HepG2 (cell line): ENCODE data around the gene SH3TC2. TPM values are rescaled to one million over a fixed set of nuclear protein-coding genes. Genes with fewer than 3 reads are reported as not detected.

Experiments
- ATAC-seq: fragments of 200-7000 bp; cut with Tn5 transposase; 3 replicates; pipeline ENCODE4 v1.9.1; 2020; ENCODE audit warnings: mild to moderate bottlenecking, moderate library complexity
- BruUV-seq: library from RNA; stranded (reverse); fragments of 400-500 nt; replicated peaks from 2 replicates; lab custom pipeline; 2021; lab: Mats Ljungman, UMichigan
- CTCF ChIA-PET: fragments of 300-600 bp; formaldehyde crosslinking; extraction: SDS; loops from one replicate; lab custom pipeline; 2021; ENCODE audit warnings: low total read pairs, inconsistent platforms, low intra/inter-chr PET ratio; lab: Yijun Ruan, JAX
- POLR2A ChIA-PET: fragments of 350-600 bp; sonication (Branson Sonifier 250); formaldehyde crosslinking; loops from one replicate; lab custom pipeline; 2020; ENCODE audit warnings: antibody characterized with exemption, inconsistent platforms; lab: Yijun Ruan, JAX
- DNase-seq: peaks from one replicate; pipeline ENCODE4 v3.0.0-alpha.2; 2015; ENCODE audit warnings: low spot score
- FAIRE-seq: peaks from 3 replicates; lab custom pipeline; 2011; peaks lifted over from hg19 to GRCh38; lab: Jason Lieb, UNC
- H2AFZ ChIP-seq: one replicate; pipeline ENCODE4 v1.6.1; 2011; ENCODE audit warnings: low read length, inconsistent platforms
- H3K27ac ChIP-seq: fragments of 300-600 bp; 3 replicates; pipeline ENCODE4 v1.8.0; 2011; ENCODE audit warnings: mixed run types, mild to moderate bottlenecking, mixed read lengths, low read length, inconsistent platforms; ENCODE audit not compliant: insufficient read depth; ENCODE audit errors: extremely low read length
- H3K27me3 ChIP-seq, 2 experiments: fragments of 200-600 bp in 1 of 2; 2 replicates in 1 of 2; 3 replicates in 1 of 2; pipeline versions ENCODE4 v1.6.0 to v1.8.0; 2011; ENCODE audit warnings: low read length in 2 of 2, mild to moderate bottlenecking in 2 of 2, moderate library complexity in 2 of 2, inconsistent platforms in 1 of 2; ENCODE audit not compliant: insufficient read depth in 2 of 2, control insufficient read depth in 1 of 2
- H3K36me3 ChIP-seq, 2 experiments: fragments of 200-600 bp in 1 of 2; replicated peaks in 1 of 2; 2 replicates in 1 of 2; 3 replicates in 1 of 2; pipeline versions ENCODE4 v1.5.1 to v1.8.0; 2011; ENCODE audit warnings: low read length in 2 of 2, inconsistent platforms in 1 of 2; ENCODE audit not compliant: insufficient read depth in 2 of 2, control insufficient read depth in 1 of 2
- H3K4me1 ChIP-seq: 2 replicates; pipeline ENCODE4 v1.5.1; 2012; ENCODE audit warnings: low read length, inconsistent platforms; ENCODE audit not compliant: insufficient read depth
- H3K4me2 ChIP-seq: 2 replicates; pipeline ENCODE4 v1.6.0; 2011; ENCODE audit warnings: low read depth, low read length, inconsistent platforms
- H3K4me3 ChIP-seq, 3 experiments: fragments of 200-600 bp in 1 of 3; sonication (generic), shearing (Covaris generic) in 1 of 3; replicated peaks in 1 of 3; 2 replicates each; pipeline ENCODE4 v1.5.1; 2011 to 2016; ENCODE audit warnings: low read length in 3 of 3, inconsistent platforms in 2 of 3, low read depth in 2 of 3, mild to moderate bottlenecking in 2 of 3, control low read depth in 1 of 3, mixed read lengths in 1 of 3; ENCODE audit not compliant: insufficient read depth in 1 of 3
- H3K79me2 ChIP-seq: one replicate; pipeline ENCODE4 v1.6.1; 2011; ENCODE audit warnings: low read length, inconsistent platforms; ENCODE audit not compliant: insufficient read depth
- H3K9ac ChIP-seq: 2 replicates; pipeline ENCODE4 v1.6.0; 2011; ENCODE audit warnings: mild to moderate bottlenecking, low read depth, low read length, inconsistent platforms; ENCODE audit not compliant: insufficient read depth
- H3K9me3 ChIP-seq: 2 replicates; pipeline ENCODE4 v1.5.1; 2012; ENCODE audit warnings: mild to moderate bottlenecking, low read length
- H4K20me1 ChIP-seq: 2 replicates; pipeline ENCODE4 v1.6.0; 2011; ENCODE audit warnings: inconsistent platforms, mild to moderate bottlenecking, low read length, moderate library complexity; ENCODE audit not compliant: insufficient read depth
- CBX1 ChIP-seq: IDR thresholded peaks from one replicate; pipeline ENCODE4 v1.6.1; 2016; ENCODE audit warnings: antibody characterized with exemption, low read depth
- DNMT3B ChIP-seq: conservative IDR thresholded peaks from 2 replicates; pipeline ENCODE4 v1.6.1; 2016; ENCODE audit warnings: missing biosample characterization, control low read depth
- GPBP1L1 ChIP-seq: sonication (generic); formaldehyde crosslinking; IDR thresholded peaks from 2 replicates; pipeline ENCODE4 v1.5.0; 2020; ENCODE audit warnings: mild to moderate bottlenecking, missing genetic modification reagents
- JDP2 ChIP-seq: sonication (generic); formaldehyde crosslinking; IDR thresholded peaks from 2 replicates; pipeline ENCODE4 v1.8.1; 2022; ENCODE audit warnings: missing genetic modification reagents, borderline replicate concordance
- KDM6A ChIP-seq: IDR thresholded peaks from 2 replicates; pipeline ENCODE4 v1.6.1; 2016; ENCODE audit warnings: low read depth
- KLF12 ChIP-seq: sonication (generic); formaldehyde crosslinking; IDR thresholded peaks from 2 replicates; pipeline ENCODE4 v1.4.0; 2020; ENCODE audit warnings: missing genetic modification reagents, borderline replicate concordance
- MEIS1 ChIP-seq: sonication (generic); formaldehyde crosslinking; IDR thresholded peaks from 2 replicates; pipeline ENCODE4 v1.9.0; 2021; ENCODE audit warnings: mild to moderate bottlenecking, missing genetic modification reagents, moderate library complexity, borderline replicate concordance
- NFE2 ChIP-seq: sonication (generic); formaldehyde crosslinking; IDR thresholded peaks from 2 replicates; pipeline ENCODE4 v1.4.0; 2020; ENCODE audit warnings: missing genetic modification reagents
- SSRP1 ChIP-seq: IDR thresholded peaks from 2 replicates; pipeline ENCODE4 v1.6.1; 2016; ENCODE audit warnings: control low read depth
- ZBED4 ChIP-seq: sonication (generic); formaldehyde crosslinking; IDR thresholded peaks from 2 replicates; pipeline ENCODE4 v1.4.0; 2020; ENCODE audit warnings: missing genetic modification reagents, borderline replicate concordance
- ZMYM3 ChIP-seq: sonication (generic); formaldehyde crosslinking; IDR thresholded peaks from 2 replicates; pipeline ENCODE4 v1.5.1; 2020; ENCODE audit warnings: mild to moderate bottlenecking, missing genetic modification reagents
- ZNF121 ChIP-seq: sonication (generic); formaldehyde crosslinking; IDR thresholded peaks from 2 replicates; pipeline ENCODE4 v1.5.0; 2020; ENCODE audit warnings: mild to moderate bottlenecking, missing genetic modification reagents
- ZNF274 ChIP-seq: sonication (generic); formaldehyde crosslinking; IDR thresholded peaks from 2 replicates; pipeline ENCODE4 v1.5.1; 2020; ENCODE audit warnings: mild to moderate bottlenecking, missing genetic modification reagents
- ZNF549 ChIP-seq: sonication (generic); formaldehyde crosslinking; IDR thresholded peaks from 2 replicates; pipeline ENCODE4 v1.5.0; 2020; ENCODE audit warnings: missing genetic modification reagents
- ZNF644 ChIP-seq: IDR thresholded peaks from 2 replicates; pipeline ENCODE4 v1.6.1; 2016; ENCODE audit warnings: low read depth
- ZNF678 ChIP-seq: sonication (generic); formaldehyde crosslinking; IDR thresholded peaks from 2 replicates; pipeline ENCODE4 v1.4.0; 2020; ENCODE audit warnings: mild to moderate bottlenecking, missing genetic modification reagents
- ZNF713 ChIP-seq: sonication (generic); formaldehyde crosslinking; IDR thresholded peaks from 2 replicates; pipeline ENCODE4 v1.4.0; 2020; ENCODE audit warnings: mild to moderate bottlenecking, missing genetic modification reagents
- ZNF720 ChIP-seq: sonication (generic); formaldehyde crosslinking; IDR thresholded peaks from 2 replicates; pipeline ENCODE4 v1.4.0; 2020; ENCODE audit warnings: missing genetic modification reagents
- WGBS: methylation state at CpG from one replicate; pipeline ENCODE4 v1.1.6; 2017; ENCODE audit warnings: low lambda C conversion rate; 5-methylcytosine and 5-hydroxymethylcytosine counted together
- in situ Hi-C: cut with HindIII; loops from 2 replicates; pipeline ENCODE4 v1.10.0; 2017; ENCODE audit warnings: low pct_unique_long_range_greater_than_20kb; ENCODE audit not compliant: extremely low pct_ligation_motif_present
- intact Hi-C: fragments of 100-400 bp; cut with micrococcal nuclease; formaldehyde crosslinking; loops from one replicate; pipeline ENCODE4 v1.10.0; 2022; ENCODE audit not compliant: unreplicated experiment
- polyA plus RNA-seq, 8 experiments: library from polyadenylated mRNA; depleted of rRNA in 3 of 8; stranded (reverse) in 7 of 8; unstranded in 1 of 8; fragments of >200 nt; fragmentation: Illumina TruSeq in 4 of 8; extraction: Trizol in 4 of 8; gene quantifications; 2 replicates each; pipeline versions ENCODE4 v1.2.1 to v1.2.3, GENCODE V29; 2011 to 2016; ENCODE audit warnings: low read depth in 4 of 8, missing spikeins in 1 of 8, mixed read lengths in 1 of 8; ENCODE audit not compliant: insufficient read depth in 1 of 8
- total RNA-seq, 5 experiments: library from RNA; depleted of rRNA; stranded (reverse); fragments of >200 nt; fragmentation: Illumina TruSeq; extraction: Trizol; gene quantifications; 2 replicates each; pipeline ENCODE4 v1.2.3, GENCODE V29; 2016; ENCODE audit warnings: low read depth in 1 of 5
- TF ChIP-seq, protein P1 (sequence below): sonication (generic); formaldehyde crosslinking; IDR thresholded peaks from 2 replicates; pipeline ENCODE4 v1.8.0; 2022; ENCODE audit warnings: mild to moderate bottlenecking, missing genetic modification reagents, moderate library complexity
- TF ChIP-seq, protein P2 (sequence below): IDR thresholded peaks from 2 replicates; pipeline ENCODE4 v1.6.1; 2016; ENCODE audit warnings: missing biosample characterization, missing genetic modification reagents, low read depth

The SH3TC2 gene
- total and polyA plus RNA-seq, 2 of the 13 experiments (the other 11 are each of a cell fraction or from before 2014, with no cell fraction given), result 0.34 to 0.71 TPM

DNA sequence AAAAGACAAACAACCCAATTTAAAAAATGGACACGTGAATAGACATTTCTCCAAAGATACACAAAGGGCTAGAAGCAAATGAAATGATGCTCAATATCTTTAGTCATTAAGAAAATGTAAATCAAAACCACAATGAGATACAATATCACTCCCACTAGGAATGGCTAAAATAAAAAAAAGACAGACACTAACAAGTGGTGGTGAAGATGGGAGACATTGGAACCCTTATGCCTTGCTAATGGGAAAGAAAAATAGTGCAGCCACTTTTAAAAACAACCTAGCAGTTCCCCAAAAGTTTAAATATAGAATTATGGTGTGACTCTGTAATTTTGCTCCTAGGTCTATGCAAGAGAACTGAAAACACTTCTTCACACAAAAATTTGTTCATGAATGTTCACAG, 40.7 kb downstream of the SH3TC2 start (continued):
- TF ChIP-seq GPBP1L1 (CRISPR knock-in tag) (no peak), ZNF720 (CRISPR knock-in tag) (no peak), ZNF713 (CRISPR knock-in tag) (no peak), JDP2 (CRISPR knock-in tag) (no peak), ZNF549 (CRISPR knock-in tag) (no peak), ZNF644 (CRISPR knock-in tag) (no peak), CBX1 (no peak), ZMYM3 (CRISPR knock-in tag) (no peak), MEIS1 (CRISPR knock-in tag) (no peak)

DNA sequence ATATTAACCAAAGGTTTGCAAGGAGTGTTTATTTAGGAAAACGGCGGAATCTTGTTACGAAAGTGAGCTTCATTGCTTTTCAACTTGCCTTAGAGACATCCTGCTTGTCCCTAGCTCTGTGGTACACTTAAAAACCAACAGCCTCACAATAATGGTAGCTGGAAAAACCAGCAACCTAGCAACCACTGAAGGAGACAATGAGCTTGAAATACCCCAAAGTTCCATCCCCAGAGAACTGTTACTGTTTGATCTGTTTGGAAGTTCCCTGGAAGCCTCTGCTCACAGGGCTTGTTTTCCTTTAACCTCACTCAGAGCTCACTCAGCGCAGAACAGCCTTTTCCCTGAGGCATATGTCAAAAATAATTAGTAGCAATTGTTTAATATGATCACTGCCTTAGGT, 43.2 kb downstream of the SH3TC2 start:
- no peaks in the 10 kb centered on the region for H3K27me3 ChIP-seq
- no peaks in the 10 kb centered on the region for H3K36me3 ChIP-seq
- intact Hi-C loops, result no loop called here
- no peak overlapping the region for H3K4me3 ChIP-seq
- ATAC-seq (no peak), FAIRE-seq (no peak), DNase-seq (no peak)
- no peaks in the 10 kb centered on the region for H3K9me3 ChIP-seq
- ChIA-PET CTCF (no interaction called here), POLR2A (no interaction called here)
- no TSS peak for BruUV-seq
- H4K20me1 ChIP-seq, result no peaks in the 10 kb centered on the region
- H3K4me1 ChIP-seq, result no peaks in the 10 kb centered on the region
- H3K79me2 ChIP-seq, result no peaks in the 10 kb centered on the region
- no peak overlapping the region for H3K27ac ChIP-seq
- no peak overlapping the region for H3K4me2 ChIP-seq
- H3K9ac ChIP-seq, result no peak overlapping the region
- 60% methylated on average over 4 of the region's 4 CpGs for WGBS
- no peak overlapping the region for H2AFZ ChIP-seq
- in situ Hi-C loops, result no loop called here
- TF ChIP-seq, protein P1, sequence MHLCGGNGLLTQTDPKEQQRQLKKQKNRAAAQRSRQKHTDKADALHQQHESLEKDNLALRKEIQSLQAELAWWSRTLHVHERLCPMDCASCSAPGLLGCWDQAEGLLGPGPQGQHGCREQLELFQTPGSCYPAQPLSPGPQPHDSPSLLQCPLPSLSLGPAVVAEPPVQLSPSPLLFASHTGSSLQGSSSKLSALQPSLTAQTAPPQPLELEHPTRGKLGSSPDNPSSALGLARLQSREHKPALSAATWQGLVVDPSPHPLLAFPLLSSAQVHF (CRISPR knock-in tag), result no peak
- no peak for TF ChIP-seq ZNF678 (CRISPR knock-in tag)
- TF ChIP-seq ZBED4, result no peak
- no peak for TF ChIP-seq KLF12 (CRISPR knock-in tag)
- no peak for TF ChIP-seq SSRP1 (CRISPR knock-in tag)
- TF ChIP-seq NFE2 (CRISPR knock-in tag), result no peak
- TF ChIP-seq ZNF121 (CRISPR knock-in tag), result no peak
- no peak for TF ChIP-seq DNMT3B (CRISPR knock-in tag)
- TF ChIP-seq ZNF274 (CRISPR knock-in tag), result no peak
- no peak for TF ChIP-seq KDM6A (CRISPR knock-in tag)
- TF ChIP-seq, protein P2, sequence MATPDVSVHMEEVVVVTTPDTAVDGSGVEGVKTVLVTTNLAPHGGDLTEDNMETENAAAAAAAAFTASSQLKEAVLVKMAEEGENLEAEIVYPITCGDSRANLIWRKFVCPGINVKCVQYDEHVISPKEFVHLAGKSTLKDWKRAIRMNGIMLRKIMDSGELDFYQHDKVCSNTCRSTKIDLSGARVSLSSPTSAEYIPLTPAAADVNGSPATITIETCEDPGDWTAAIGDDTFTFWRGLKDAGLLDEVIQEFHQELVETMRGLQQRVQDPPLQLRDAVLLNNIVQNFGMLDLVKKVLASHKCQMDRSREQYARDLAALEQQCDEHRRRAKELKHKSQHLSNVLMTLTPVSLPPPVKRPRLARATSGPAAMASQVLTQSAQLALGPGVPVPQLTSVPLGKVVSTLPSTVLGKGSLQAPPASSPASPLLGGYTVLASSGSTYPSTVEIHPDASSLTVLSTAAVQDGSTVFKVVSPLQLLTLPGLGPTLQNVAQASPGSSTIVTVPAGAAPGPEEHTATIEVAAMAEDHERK, result no peak
